ENCODE data around the gene S100B. TPM values are rescaled to one million over a fixed set of nuclear protein-coding genes. Genes with fewer than 3 reads are reported as not detected.

S100B gene
- total and polyA plus RNA-seq, 2 of the 13 experiments (the other 11 are each of a cell fraction or from before 2014, with no cell fraction given), result not detected

DNA sequence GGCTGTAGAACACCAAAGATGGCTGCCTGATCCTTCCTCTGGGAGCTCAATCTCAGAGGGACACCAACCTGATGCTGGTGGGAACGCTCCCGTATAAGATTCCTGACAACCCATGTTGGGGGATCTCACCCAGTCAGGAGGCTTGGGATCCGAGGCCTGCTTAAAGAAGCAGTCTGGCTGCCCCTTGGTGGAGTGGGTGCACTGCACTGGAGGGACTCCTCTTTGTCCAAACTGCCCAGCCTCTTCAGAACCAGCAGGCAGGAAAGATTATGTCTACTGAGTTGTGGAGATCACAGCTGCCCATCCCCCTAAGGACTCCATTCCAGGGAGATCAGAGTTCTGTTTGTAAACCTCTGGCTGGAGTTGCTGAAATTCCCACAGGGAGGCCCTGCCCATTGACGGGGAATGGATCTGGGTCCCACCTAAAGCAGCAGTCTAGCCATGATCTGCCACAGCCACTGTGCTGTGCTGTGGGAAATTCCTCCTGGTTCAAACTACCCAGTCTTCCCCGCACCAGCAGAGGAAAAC, 23.0 kb downstream of the S100B start (continued):
- TF ChIP-seq ZNF263 (CRISPR knock-in tag; IDR thresholded peaks at IDR 0.05) (no peak), MIER3 (CRISPR knock-in tag; IDR thresholded peaks at IDR 0.05; ENCODE audit: borderline replicate concordance) (no peak), ZNF451 (CRISPR knock-in tag; IDR thresholded peaks at IDR 0.05) (no peak), NKX3-1 (CRISPR knock-in tag; IDR thresholded peaks at IDR 0.05) (no peak), TMF1 (CRISPR knock-in tag; IDR thresholded peaks at IDR 0.05; ENCODE audit: low read depth) (no peak), PPARG (CRISPR knock-in tag; conservative IDR thresholded peaks at IDR 0.05) (no peak), ZNF777 (CRISPR knock-in tag; IDR thresholded peaks at IDR 0.05) (no peak), ZNF382 (CRISPR knock-in tag; IDR thresholded peaks at IDR 0.05; ENCODE audit: borderline replicate concordance) (no peak), HNRNPL (IDR thresholded peaks at IDR 0.05; ENCODE audit: low read depth, low read length) (no peak), UBTF (CRISPR knock-in tag; IDR thresholded peaks at IDR 0.05) (no peak), ZNF761 (CRISPR knock-in tag; conservative IDR thresholded peaks at IDR 0.05) (no peak), ZNF766 (CRISPR knock-in tag; IDR thresholded peaks at IDR 0.05; ENCODE audit: borderline replicate concordance) (no peak), ZNF501 (CRISPR knock-in tag; IDR thresholded peaks at IDR 0.05) (peak; percentile 63; the same call in 1 of the 2 replicates)
- TF ChIP-seq, protein P1, sequence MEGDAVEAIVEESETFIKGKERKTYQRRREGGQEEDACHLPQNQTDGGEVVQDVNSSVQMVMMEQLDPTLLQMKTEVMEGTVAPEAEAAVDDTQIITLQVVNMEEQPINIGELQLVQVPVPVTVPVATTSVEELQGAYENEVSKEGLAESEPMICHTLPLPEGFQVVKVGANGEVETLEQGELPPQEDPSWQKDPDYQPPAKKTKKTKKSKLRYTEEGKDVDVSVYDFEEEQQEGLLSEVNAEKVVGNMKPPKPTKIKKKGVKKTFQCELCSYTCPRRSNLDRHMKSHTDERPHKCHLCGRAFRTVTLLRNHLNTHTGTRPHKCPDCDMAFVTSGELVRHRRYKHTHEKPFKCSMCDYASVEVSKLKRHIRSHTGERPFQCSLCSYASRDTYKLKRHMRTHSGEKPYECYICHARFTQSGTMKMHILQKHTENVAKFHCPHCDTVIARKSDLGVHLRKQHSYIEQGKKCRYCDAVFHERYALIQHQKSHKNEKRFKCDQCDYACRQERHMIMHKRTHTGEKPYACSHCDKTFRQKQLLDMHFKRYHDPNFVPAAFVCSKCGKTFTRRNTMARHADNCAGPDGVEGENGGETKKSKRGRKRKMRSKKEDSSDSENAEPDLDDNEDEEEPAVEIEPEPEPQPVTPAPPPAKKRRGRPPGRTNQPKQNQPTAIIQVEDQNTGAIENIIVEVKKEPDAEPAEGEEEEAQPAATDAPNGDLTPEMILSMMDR (CRISPR knock-in tag; IDR thresholded peaks at IDR 0.05), result no peak
- TF ChIP-seq, protein P2, sequence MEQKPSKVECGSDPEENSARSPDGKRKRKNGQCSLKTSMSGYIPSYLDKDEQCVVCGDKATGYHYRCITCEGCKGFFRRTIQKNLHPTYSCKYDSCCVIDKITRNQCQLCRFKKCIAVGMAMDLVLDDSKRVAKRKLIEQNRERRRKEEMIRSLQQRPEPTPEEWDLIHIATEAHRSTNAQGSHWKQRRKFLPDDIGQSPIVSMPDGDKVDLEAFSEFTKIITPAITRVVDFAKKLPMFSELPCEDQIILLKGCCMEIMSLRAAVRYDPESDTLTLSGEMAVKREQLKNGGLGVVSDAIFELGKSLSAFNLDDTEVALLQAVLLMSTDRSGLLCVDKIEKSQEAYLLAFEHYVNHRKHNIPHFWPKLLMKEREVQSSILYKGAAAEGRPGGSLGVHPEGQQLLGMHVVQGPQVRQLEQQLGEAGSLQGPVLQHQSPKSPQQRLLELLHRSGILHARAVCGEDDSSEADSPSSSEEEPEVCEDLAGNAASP (CRISPR knock-in tag; IDR thresholded peaks at IDR 0.05; ENCODE audit: borderline replicate concordance), result peak; percentile 27; the same call in 1 of the 2 replicates
- TF ChIP-seq, protein P3, sequence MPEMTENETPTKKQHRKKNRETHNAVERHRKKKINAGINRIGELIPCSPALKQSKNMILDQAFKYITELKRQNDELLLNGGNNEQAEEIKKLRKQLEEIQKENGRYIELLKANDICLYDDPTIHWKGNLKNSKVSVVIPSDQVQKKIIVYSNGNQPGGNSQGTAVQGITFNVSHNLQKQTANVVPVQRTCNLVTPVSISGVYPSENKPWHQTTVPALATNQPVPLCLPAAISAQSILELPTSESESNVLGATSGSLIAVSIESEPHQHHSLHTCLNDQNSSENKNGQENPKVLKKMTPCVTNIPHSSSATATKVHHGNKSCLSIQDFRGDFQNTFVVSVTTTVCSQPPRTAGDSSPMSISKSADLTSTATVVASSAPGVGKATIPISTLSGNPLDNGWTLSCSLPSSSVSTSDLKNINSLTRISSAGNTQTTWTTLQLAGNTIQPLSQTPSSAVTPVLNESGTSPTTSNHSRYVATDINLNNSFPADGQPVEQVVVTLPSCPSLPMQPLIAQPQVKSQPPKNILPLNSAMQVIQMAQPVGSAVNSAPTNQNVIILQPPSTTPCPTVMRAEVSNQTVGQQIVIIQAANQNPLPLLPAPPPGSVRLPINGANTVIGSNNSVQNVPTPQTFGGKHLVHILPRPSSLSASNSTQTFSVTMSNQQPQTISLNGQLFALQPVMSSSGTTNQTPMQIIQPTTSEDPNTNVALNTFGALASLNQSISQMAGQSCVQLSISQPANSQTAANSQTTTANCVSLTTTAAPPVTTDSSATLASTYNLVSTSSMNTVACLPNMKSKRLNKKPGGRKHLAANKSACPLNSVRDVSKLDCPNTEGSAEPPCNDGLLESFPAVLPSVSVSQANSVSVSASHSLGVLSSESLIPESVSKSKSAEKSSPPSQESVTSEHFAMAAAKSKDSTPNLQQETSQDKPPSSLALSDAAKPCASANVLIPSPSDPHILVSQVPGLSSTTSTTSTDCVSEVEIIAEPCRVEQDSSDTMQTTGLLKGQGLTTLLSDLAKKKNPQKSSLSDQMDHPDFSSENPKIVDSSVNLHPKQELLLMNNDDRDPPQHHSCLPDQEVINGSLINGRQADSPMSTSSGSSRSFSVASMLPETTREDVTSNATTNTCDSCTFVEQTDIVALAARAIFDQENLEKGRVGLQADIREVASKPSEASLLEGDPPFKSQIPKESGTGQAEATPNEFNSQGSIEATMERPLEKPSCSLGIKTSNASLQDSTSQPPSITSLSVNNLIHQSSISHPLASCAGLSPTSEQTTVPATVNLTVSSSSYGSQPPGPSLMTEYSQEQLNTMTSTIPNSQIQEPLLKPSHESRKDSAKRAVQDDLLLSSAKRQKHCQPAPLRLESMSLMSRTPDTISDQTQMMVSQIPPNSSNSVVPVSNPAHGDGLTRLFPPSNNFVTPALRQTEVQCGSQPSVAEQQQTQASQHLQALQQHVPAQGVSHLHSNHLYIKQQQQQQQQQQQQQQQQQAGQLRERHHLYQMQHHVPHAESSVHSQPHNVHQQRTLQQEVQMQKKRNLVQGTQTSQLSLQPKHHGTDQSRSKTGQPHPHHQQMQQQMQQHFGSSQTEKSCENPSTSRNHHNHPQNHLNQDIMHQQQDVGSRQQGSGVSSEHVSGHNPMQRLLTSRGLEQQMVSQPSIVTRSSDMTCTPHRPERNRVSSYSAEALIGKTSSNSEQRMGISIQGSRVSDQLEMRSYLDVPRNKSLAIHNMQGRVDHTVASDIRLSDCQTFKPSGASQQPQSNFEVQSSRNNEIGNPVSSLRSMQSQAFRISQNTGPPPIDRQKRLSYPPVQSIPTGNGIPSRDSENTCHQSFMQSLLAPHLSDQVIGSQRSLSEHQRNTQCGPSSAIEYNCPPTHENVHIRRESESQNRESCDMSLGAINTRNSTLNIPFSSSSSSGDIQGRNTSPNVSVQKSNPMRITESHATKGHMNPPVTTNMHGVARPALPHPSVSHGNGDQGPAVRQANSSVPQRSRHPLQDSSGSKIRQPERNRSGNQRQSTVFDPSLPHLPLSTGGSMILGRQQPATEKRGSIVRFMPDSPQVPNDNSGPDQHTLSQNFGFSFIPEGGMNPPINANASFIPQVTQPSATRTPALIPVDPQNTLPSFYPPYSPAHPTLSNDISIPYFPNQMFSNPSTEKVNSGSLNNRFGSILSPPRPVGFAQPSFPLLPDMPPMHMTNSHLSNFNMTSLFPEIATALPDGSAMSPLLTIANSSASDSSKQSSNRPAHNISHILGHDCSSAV (CRISPR knock-in tag; IDR thresholded peaks at IDR 0.05; ENCODE audit: borderline replicate concordance), result no peak

Data from HepG2 (cell line).